ENCODE data around the gene SFRP5. TPM values are rescaled to one million over a fixed set of nuclear protein-coding genes. Genes with fewer than 3 reads are reported as not detected.

Gene SFRP5
- total RNA-seq, 1 donor from 2014 or later, result not detected

GRCh38 chr10:97784200-97784810 lies 12.5 kb upstream of the SFRP5 start:
- H3K79me2 ChIP-seq (ENCODE audit: low read depth), result no peaks in the 10 kb centered on the region
- H4K20me1 ChIP-seq (ENCODE audit: low read depth), result no peaks in the 10 kb centered on the region
- no peak overlapping the region for H2AFZ ChIP-seq (replicated peaks)
- H3K36me3 ChIP-seq, result no peaks in the 10 kb centered on the region
- H3K27me3 Mint-ChIP-seq (ENCODE audit: insufficient read depth, low read depth), result peaks cover 9% of the 10 kb centered on the region
- peaks cover 18% of the 10 kb centered on the region for H3K4me1 Mint-ChIP-seq
- no peaks in the 10 kb centered on the region for H3K36me3 Mint-ChIP-seq
- no peak overlapping the region for H3K9ac ChIP-seq
- H3F3A ChIP-seq (ENCODE audit: low read depth), result peaks cover 17% of the 10 kb centered on the region
- H3K4me2 ChIP-seq, result no peak overlapping the region
- no peak overlapping the region for H3K27ac ChIP-seq
- no peak overlapping the region for H3K4me3 Mint-ChIP-seq
- H3K9me3 ChIP-seq (ENCODE audit: low read depth), result no peaks in the 10 kb centered on the region
- no peak for DNase-seq (ENCODE audit: low spot score)
- TF ChIP-seq CTCF (IDR thresholded peaks at IDR 0.05), result no peak
- TF ChIP-seq EZH2phosphoT487 (IDR thresholded peaks at IDR 0.05), result no peak
- TF ChIP-seq EZH2 (IDR thresholded peaks at IDR 0.05), result no peak
- H3K27me3 ChIP-seq, result no peaks in the 10 kb centered on the region
- no peak overlapping the region for H3K4me3 ChIP-seq
- peaks cover 25% of the 10 kb centered on the region for H3K4me1 ChIP-seq
- H3K27ac Mint-ChIP-seq, result no peak overlapping the region
- H3K9me3 Mint-ChIP-seq, result no peaks in the 10 kb centered on the region

GRCh38 chr10:97782455-97783228 lies 10.8 kb upstream of the SFRP5 start:
- Histone ChIP-seq H3F3A (ENCODE audit: low read depth) (peaks cover 20% of the 10 kb centered on the region), H3K9me3 (ENCODE audit: low read depth) (no peaks in the 10 kb centered on the region), H4K20me1 (ENCODE audit: low read depth) (no peaks in the 10 kb centered on the region), H3K4me2 (no peak overlapping the region), H3K9ac (no peak overlapping the region), H3K27ac (no peak overlapping the region), H3K4me1 (peaks cover 24% of the 10 kb centered on the region), H2AFZ (replicated peaks) (no peak overlapping the region), H3K36me3 (no peaks in the 10 kb centered on the region), H3K4me3 (no peak overlapping the region), H3K79me2 (ENCODE audit: low read depth) (no peaks in the 10 kb centered on the region), H3K27me3 (no peaks in the 10 kb centered on the region)
- no peaks in the 10 kb centered on the region for H3K9me3 Mint-ChIP-seq
- H3K4me3 Mint-ChIP-seq, result no peak overlapping the region
- DNase-seq (ENCODE audit: low spot score), result no peak
- peaks cover 25% of the 10 kb centered on the region for H3K4me1 Mint-ChIP-seq
- TF ChIP-seq CTCF (IDR thresholded peaks at IDR 0.05) (no peak), EZH2 (IDR thresholded peaks at IDR 0.05) (no peak), EZH2phosphoT487 (IDR thresholded peaks at IDR 0.05) (no peak)
- H3K36me3 Mint-ChIP-seq, result no peaks in the 10 kb centered on the region
- H3K27me3 Mint-ChIP-seq (ENCODE audit: insufficient read depth, low read depth), result peaks cover 7% of the 10 kb centered on the region
- no peak overlapping the region for H3K27ac Mint-ChIP-seq

- Histone ChIP-seq H3K36me3 (no peaks in the 10 kb centered on the region), H3K4me2 (peak overlapping the region; percentile 44), H3K4me1 (peaks cover 24% of the 10 kb centered on the region), H3K27me3 (no peaks in the 10 kb centered on the region), H4K20me1 (ENCODE audit: low read depth) (no peaks in the 10 kb centered on the region), H3K9me3 (ENCODE audit: low read depth) (no peaks in the 10 kb centered on the region), H2AFZ (replicated peaks) (peak overlapping the region; percentile 85), H3K79me2 (ENCODE audit: low read depth) (no peaks in the 10 kb centered on the region), H3K4me3 (no peak overlapping the region), H3K27ac (no peak overlapping the region), H3F3A (ENCODE audit: low read depth) (peaks cover 20% of the 10 kb centered on the region), H3K9ac (no peak overlapping the region)
- Mint-ChIP-seq H3K4me3 (no peak overlapping the region), H3K36me3 (no peaks in the 10 kb centered on the region), H3K27ac (no peak overlapping the region), H3K27me3 (ENCODE audit: insufficient read depth, low read depth) (peaks cover 8% of the 10 kb centered on the region), H3K4me1 (peaks cover 25% of the 10 kb centered on the region), H3K9me3 (no peaks in the 10 kb centered on the region)
- no peak for TF ChIP-seq CTCF (IDR thresholded peaks at IDR 0.05)
- TF ChIP-seq EZH2phosphoT487 (IDR thresholded peaks at IDR 0.05), result no peak
- TF ChIP-seq EZH2 (IDR thresholded peaks at IDR 0.05), result no peak
- no peak for DNase-seq (ENCODE audit: low spot score)
Observed at GRCh38 chr10:97781618-97782331, 10.0 kb upstream of the SFRP5 start.
